NCI-H1930 (cell line): Measurements from ENCODE around the gene GSTO2.
"Not testable (repeated sequence)": the region's sequence is repeated elsewhere in the genome, so short reads cannot be mapped to it uniquely, and the experiment has no call there.

Source experiments
- DNase-seq, 2 experiments: peaks; one replicate each; lab custom pipeline; 2025; lab: John Stamatoyannopoulos, UW

The GSTO2 gene

GRCh38 chr10:104268713-104269645 is at the start of gene GSTO2:
TSS of gene GSTO2 (plus strand) at chr10:104269184. CDS start at chr10:104274916, 5,732 bp downstream.
- peak; percentile 92 for DNase-seq

GRCh38 chr10:104220522-104220921 is 48.5 kb upstream of the GSTO2 start:
- no peak for DNase-seq

- DNase-seq: no peak
These were observed 45.7 kb upstream of the GSTO2 start for GRCh38 chr10:104223304-104223703.

GRCh38 chr10:104230490-104230889 is 38.5 kb upstream of the GSTO2 start:
- DNase-seq: no peak

GRCh38 chr10:104231784-104232612 is 37.0 kb upstream of the GSTO2 start, which contains the start of gene CFAP43:
TSS of gene CFAP43 (minus strand) at chr10:104232364. CDS start at chr10:104232246, 118 bp downstream.
- peak; percentile 85 to 86 for DNase-seq

- no peak for DNase-seq
These were observed 36.3 kb upstream of the GSTO2 start for GRCh38 chr10:104232613-104233102.

- no peak for DNase-seq
These were observed 35.2 kb upstream of the GSTO2 start for GRCh38 chr10:104233817-104234216.

GRCh38 chr10:104234934-104235333 is 34.0 kb upstream of the GSTO2 start:
- no peak for DNase-seq

GRCh38 chr10:104235801-104236200 is 33.2 kb upstream of the GSTO2 start:
- DNase-seq: no peak

GRCh38 chr10:104240078-104240477 is 28.9 kb upstream of the GSTO2 start:
- DNase-seq: no peak

GRCh38 chr10:104242545-104242944 is 26.4 kb upstream of the GSTO2 start:
- no peak for DNase-seq

GRCh38 chr10:104243009-104243408 is 26.0 kb upstream of the GSTO2 start:
- DNase-seq: not testable (repeated sequence)

- no peak for DNase-seq
These were observed 25.5 kb upstream of the GSTO2 start for GRCh38 chr10:104243512-104243911.

- no peak for DNase-seq
These were observed 23.8 kb upstream of the GSTO2 start for GRCh38 chr10:104245066-104245632.

- DNase-seq: no peak
These were observed 22.0 kb upstream of the GSTO2 start for GRCh38 chr10:104246976-104247375.

GRCh38 chr10:104247513-104248146 is 21.4 kb upstream of the GSTO2 start:
- DNase-seq: no peak

GRCh38 chr10:104248931-104249330 is 20.1 kb upstream of the GSTO2 start:
- DNase-seq: not testable (repeated sequence)

- DNase-seq: no peak
These were observed 18.6 kb upstream of the GSTO2 start for GRCh38 chr10:104250371-104250770.

GRCh38 chr10:104251443-104251842 is 17.5 kb upstream of the GSTO2 start:
- DNase-seq: no peak

- no peak for DNase-seq
These were observed 16.6 kb upstream of the GSTO2 start for GRCh38 chr10:104252368-104252767.

- DNase-seq: no peak
These were observed 15.9 kb upstream of the GSTO2 start for GRCh38 chr10:104253106-104253505.
